Body of pancreas (tissue), 4 donors: ENCODE data around the gene CCDC149. TPM values are rescaled to one million over a fixed set of nuclear protein-coding genes. Genes with fewer than 3 reads are reported as not detected.

ENCODE experiments used
- ATAC-seq: fragments of 150-250 bp; one replicate; pipeline ENCODE4 v1.9.1; 2016
- DNase-seq, 4 donors: peaks; one replicate each; pipeline ENCODE4 v3.0.0-alpha.2; 2019
- H3K27ac ChIP-seq, 4 donors: fragments of 200-600 bp; sonication (generic); 1 replicate in 3 of 4; 2 replicates in 1 of 4; pipeline versions ENCODE4 v1.5.1 to v1.6.1; 2016 to 2019; ENCODE audit warnings: mild to moderate bottlenecking in 1 of 4, mixed read lengths in 1 of 4, moderate library complexity in 1 of 4
- H3K27me3 ChIP-seq, 2 donors: fragments of 200-600 bp; sonication (generic); one replicate each; pipeline ENCODE4 v1.6.0; 2016; ENCODE audit warnings: mild to moderate bottlenecking in 1 of 2
- H3K36me3 ChIP-seq, 2 donors: fragments of 200-600 bp; sonication (generic); replicated peaks in 1 of 2; 2 replicates each; pipeline ENCODE4 v1.5.1; 2016; ENCODE audit warnings: low read depth in 2 of 2; ENCODE audit not compliant: insufficient read depth in 1 of 2
- H3K4me1 ChIP-seq: fragments of 200-600 bp; sonication (generic); one replicate; pipeline ENCODE4 v1.6.0; 2016
- H3K4me3 ChIP-seq, 2 donors: fragments of 200-600 bp; sonication (generic); 1 replicate in 1 of 2; 2 replicates in 1 of 2; pipeline ENCODE4 v1.5.1; 2016 to 2019
- H3K9me3 ChIP-seq, 3 donors: fragments of 200-600 bp; sonication (generic); 1 replicate in 2 of 3; 2 replicates in 1 of 3; pipeline ENCODE4 v1.5.1; 2016
- CTCF ChIP-seq, 7 experiments: fragments of 450-650 bp in 4 of 7; fragments of 200-600 bp in 3 of 7; sonication (generic) in 3 of 7; IDR thresholded peaks; one replicate each; pipeline ENCODE4 v1.5.1; 2016 to 2019; ENCODE audit warnings: antibody characterized with exemption in 7 of 7
- POLR2A ChIP-seq, 3 donors: fragments of 450-650 bp; IDR thresholded peaks; one replicate each; pipeline ENCODE4 v1.6.1; 2016; ENCODE audit warnings: antibody characterized with exemption in 3 of 3, mild to moderate bottlenecking in 2 of 3
- WGBS, 2 donors: methylation state at CpG; one replicate each; pipeline ENCODE4 v1.1.5; 2017; 5-methylcytosine and 5-hydroxymethylcytosine counted together
- intact Hi-C: fragments of 100-400 bp; cut with DNase I; formaldehyde crosslinking; loops from one replicate; pipeline ENCODE4 v1.15.1; 2023
- total RNA-seq, 2 donors: library from RNA; depleted of rRNA; stranded (reverse); fragments of >200 nt; gene quantifications; one replicate each; pipeline ENCODE4 v1.1.0, GENCODE V29; 2016

The CCDC149 gene
- total RNA-seq, 2 donors from 2014 or later, result 9.6 to 15.0 TPM

GRCh38 chr4:24892778-24893177 lies 20.1 kb downstream of the CCDC149 start:
- TF ChIP-seq CTCF (IDR thresholded peaks at IDR 0.05) (no peak), POLR2A (IDR thresholded peaks at IDR 0.05) (no peak)
- intact Hi-C loops, result no loop called here
- Histone ChIP-seq H3K36me3 (no peaks in the 10 kb centered on the region), H3K27me3 (no peaks in the 10 kb centered on the region), H3K9me3 (no peaks in the 10 kb centered on the region), H3K4me3 (no peak overlapping the region), H3K27ac (no peak overlapping the region), H3K4me1 (no peaks in the 10 kb centered on the region)
- WGBS, 2 donors, result 90 to 98% methylated on average over 2 of the region's 2 CpGs
- ATAC-seq (no peak), DNase-seq (no peak)

GRCh38 chr4:24892278-24892677 lies 20.6 kb downstream of the CCDC149 start:
- H3K36me3 ChIP-seq, result no peaks in the 10 kb centered on the region
- no peak overlapping the region for H3K4me3 ChIP-seq
- intact Hi-C loops, result no loop called here
- H3K27ac ChIP-seq, result no peak overlapping the region
- H3K9me3 ChIP-seq, result no peaks in the 10 kb centered on the region
- H3K27me3 ChIP-seq, result no peaks in the 10 kb centered on the region
- ATAC-seq, result no peak
- H3K4me1 ChIP-seq, result no peaks in the 10 kb centered on the region
- WGBS, 2 donors, result 81 to 92% methylated on average over 2 of the region's 2 CpGs
- TF ChIP-seq POLR2A (IDR thresholded peaks at IDR 0.05), result no peak
- TF ChIP-seq CTCF (IDR thresholded peaks at IDR 0.05), result no peak
- no peak for DNase-seq

GRCh38 chr4:24890561-24891126 lies 22.2 kb downstream of the CCDC149 start:
- intact Hi-C loops, result no loop called here
- H3K27ac ChIP-seq, result no peak overlapping the region
- TF ChIP-seq CTCF (IDR thresholded peaks at IDR 0.05) (no peak), POLR2A (IDR thresholded peaks at IDR 0.05) (no peak)
- DNase-seq (no peak), ATAC-seq (no peak)
- H3K4me3 ChIP-seq, result no peak overlapping the region
- no peaks in the 10 kb centered on the region for H3K9me3 ChIP-seq
- H3K36me3 ChIP-seq, result no peaks in the 10 kb centered on the region
- WGBS, 2 donors, result 89 to 93% methylated on average over 6 of the region's 6 CpGs
- no peaks in the 10 kb centered on the region for H3K27me3 ChIP-seq
- H3K4me1 ChIP-seq, result no peaks in the 10 kb centered on the region

GRCh38 chr4:24889991-24890390 lies 22.9 kb downstream of the CCDC149 start:
- WGBS, 2 donors, result 86 to 95% methylated on average over 3 of the region's 3 CpGs
- intact Hi-C loops, result no loop called here
- Histone ChIP-seq H3K9me3 (no peaks in the 10 kb centered on the region), H3K36me3 (no peaks in the 10 kb centered on the region), H3K4me3 (no peak overlapping the region), H3K27ac (no peak overlapping the region), H3K4me1 (no peaks in the 10 kb centered on the region), H3K27me3 (no peaks in the 10 kb centered on the region)
- TF ChIP-seq CTCF (IDR thresholded peaks at IDR 0.05) (no peak), POLR2A (IDR thresholded peaks at IDR 0.05) (no peak)
- no peak for ATAC-seq
- DNase-seq, result no peak
